ENCODE measurements around the gene PGLYRP4. TPM values are rescaled to one million over a fixed set of nuclear protein-coding genes. Genes with fewer than 3 reads are reported as not detected.

The PGLYRP4 gene
- total RNA-seq, result not detected in 2 replicates

GRCh38 chr1:153348511-153349362 lies at the start of gene PGLYRP4:
TSS of gene PGLYRP4 (minus strand) at chr1:153348841. CDS start at chr1:153347932, 909 bp downstream.

GRCh38 chr1:153390938-153391710 lies 42.5 kb upstream of the PGLYRP4 start, which contains the start of gene S100A8:
TSS of gene S100A8 (minus strand) at chr1:153391073. CDS start at chr1:153390535, 538 bp downstream.

GRCh38 chr1:153375511-153375910 lies 26.9 kb upstream of the PGLYRP4 start, which contains the start of gene S100A12:
TSS of gene S100A12 (minus strand) at chr1:153375621. CDS start at chr1:153374592, 1,029 bp downstream.

GRCh38 chr1:153357853-153358690 lies 9.4 kb upstream of the PGLYRP4 start, which contains the start of gene S100A9:
TSS of gene S100A9 (plus strand) at chr1:153357854. CDS start at chr1:153358284, 430 bp downstream.

GRCh38 chr1:153312570-153313186 lies 36.0 kb downstream of the PGLYRP4 start, which contains the start of gene PGLYRP3:
TSS of gene PGLYRP3 (minus strand) at chr1:153312952. CDS start at chr1:153310665, 2,287 bp downstream.

Other genes with a start within 250 kb of the PGLYRP4 start
- not detected in 2 replicates for gene SPRR2F, start 235.3 kb downstream of the PGLYRP4 start, total RNA-seq
- gene SPRR2G, start 198.0 kb downstream of the PGLYRP4 start, total RNA-seq, result not detected in 2 replicates
- not detected in 2 replicates for gene LELP1, start 145.4 kb downstream of the PGLYRP4 start, total RNA-seq
- not detected in 2 replicates for gene PRR9, start 131.3 kb downstream of the PGLYRP4 start, total RNA-seq
- not detected in 2 replicates for gene LORICRIN, start 89.2 kb downstream of the PGLYRP4 start, total RNA-seq
- not detected in 2 replicates for gene PGLYRP3, start 35.9 kb downstream of the PGLYRP4 start, total RNA-seq
- gene S100A9, start 9.0 kb upstream of the PGLYRP4 start, total RNA-seq, result 1.1 and 2.5 TPM in 2 replicates
- not detected in 2 replicates for gene S100A12, start 26.8 kb upstream of the PGLYRP4 start, total RNA-seq
- 0.32 TPM in 1 of 2 replicates, not detected in the other for gene S100A8, start 42.2 kb upstream of the PGLYRP4 start, total RNA-seq
- gene S100A7A, start 67.7 kb upstream of the PGLYRP4 start, total RNA-seq, result not detected in 2 replicates
- not detected in 2 replicates for gene S100A7, start 111.8 kb upstream of the PGLYRP4 start, total RNA-seq
- 4,155 and 5,808 TPM in 2 replicates for gene S100A6, start 187.2 kb upstream of the PGLYRP4 start, total RNA-seq
- 0.77 TPM in 1 of 2 replicates, not detected in the other for gene S100A5, start 192.1 kb upstream of the PGLYRP4 start, total RNA-seq
- gene S100A4, start 197.0 kb upstream of the PGLYRP4 start, total RNA-seq, result 471 and 540 TPM in 2 replicates
- gene S100A3, start 200.4 kb upstream of the PGLYRP4 start, total RNA-seq, result 4.3 and 9.6 TPM in 2 replicates
- gene S100A2, start 217.0 kb upstream of the PGLYRP4 start, total RNA-seq, result 3.6 and 3.8 TPM in 2 replicates